ENCODE data around the gene CDHR5.

DNA sequence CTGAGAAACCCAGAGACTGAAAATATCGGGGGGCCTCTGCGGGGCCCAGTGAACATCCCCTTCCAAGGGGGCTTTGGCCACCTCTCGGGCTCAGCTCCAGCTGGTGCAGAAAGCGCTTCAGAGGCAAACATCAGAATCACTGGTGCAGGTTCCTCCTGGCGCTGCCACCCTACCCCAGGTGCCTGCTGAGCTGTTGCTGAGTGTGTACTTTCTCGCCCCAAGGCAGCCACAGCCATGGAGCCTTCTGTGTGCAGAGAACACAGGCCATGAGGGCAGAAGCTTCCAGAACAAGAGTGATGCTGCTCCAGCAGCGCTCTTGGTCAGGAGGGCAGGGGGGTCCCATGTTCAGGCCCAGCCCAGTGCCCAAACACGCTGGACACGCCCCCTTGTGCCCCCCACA lies 18.6 kb upstream of the CDHR5 start:
- no peak for TF ChIP-seq POLR2A (IDR thresholded peaks at IDR 0.05)
- TF ChIP-seq, protein P1, sequence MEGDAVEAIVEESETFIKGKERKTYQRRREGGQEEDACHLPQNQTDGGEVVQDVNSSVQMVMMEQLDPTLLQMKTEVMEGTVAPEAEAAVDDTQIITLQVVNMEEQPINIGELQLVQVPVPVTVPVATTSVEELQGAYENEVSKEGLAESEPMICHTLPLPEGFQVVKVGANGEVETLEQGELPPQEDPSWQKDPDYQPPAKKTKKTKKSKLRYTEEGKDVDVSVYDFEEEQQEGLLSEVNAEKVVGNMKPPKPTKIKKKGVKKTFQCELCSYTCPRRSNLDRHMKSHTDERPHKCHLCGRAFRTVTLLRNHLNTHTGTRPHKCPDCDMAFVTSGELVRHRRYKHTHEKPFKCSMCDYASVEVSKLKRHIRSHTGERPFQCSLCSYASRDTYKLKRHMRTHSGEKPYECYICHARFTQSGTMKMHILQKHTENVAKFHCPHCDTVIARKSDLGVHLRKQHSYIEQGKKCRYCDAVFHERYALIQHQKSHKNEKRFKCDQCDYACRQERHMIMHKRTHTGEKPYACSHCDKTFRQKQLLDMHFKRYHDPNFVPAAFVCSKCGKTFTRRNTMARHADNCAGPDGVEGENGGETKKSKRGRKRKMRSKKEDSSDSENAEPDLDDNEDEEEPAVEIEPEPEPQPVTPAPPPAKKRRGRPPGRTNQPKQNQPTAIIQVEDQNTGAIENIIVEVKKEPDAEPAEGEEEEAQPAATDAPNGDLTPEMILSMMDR (IDR thresholded peaks at IDR 0.05), result no peak
